ENCODE results near the gene DGKD.

DGKD gene

DNA sequence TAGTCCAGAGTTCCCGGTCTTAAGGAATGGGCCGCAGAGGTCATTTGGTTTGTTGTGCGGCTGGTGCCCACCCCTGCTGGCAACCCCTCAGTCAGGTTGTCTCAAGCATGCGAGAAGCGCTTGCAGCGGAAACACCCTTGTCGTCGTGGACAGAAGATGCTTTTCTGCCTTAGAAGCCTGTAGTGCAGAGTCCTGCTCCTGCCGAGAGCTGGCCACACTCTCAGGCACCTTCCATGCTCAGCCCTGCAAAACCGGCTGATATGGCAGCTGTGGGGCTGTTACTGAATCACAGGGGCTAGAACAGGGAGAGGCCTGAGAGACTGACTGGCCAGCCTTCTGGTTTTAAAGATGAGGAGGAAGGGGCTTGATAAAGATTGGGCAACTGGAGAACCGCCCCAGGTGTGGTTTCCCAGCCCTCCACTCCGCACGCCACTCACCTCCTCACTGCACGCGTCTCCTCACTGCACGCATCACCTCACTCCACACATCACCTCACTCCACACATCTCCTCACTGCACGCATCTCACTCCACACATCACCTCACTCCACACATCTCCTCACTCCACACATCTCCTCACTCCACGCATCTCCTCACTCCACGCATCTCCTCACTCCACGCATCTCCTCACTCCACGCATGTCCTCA is 108.7 kb downstream of the DGKD start:
- no peak for DNase-seq

- no peak for DNase-seq
These were observed 109.3 kb downstream of the DGKD start for GRCh38 chr2:233463586-233463985.

DNA sequence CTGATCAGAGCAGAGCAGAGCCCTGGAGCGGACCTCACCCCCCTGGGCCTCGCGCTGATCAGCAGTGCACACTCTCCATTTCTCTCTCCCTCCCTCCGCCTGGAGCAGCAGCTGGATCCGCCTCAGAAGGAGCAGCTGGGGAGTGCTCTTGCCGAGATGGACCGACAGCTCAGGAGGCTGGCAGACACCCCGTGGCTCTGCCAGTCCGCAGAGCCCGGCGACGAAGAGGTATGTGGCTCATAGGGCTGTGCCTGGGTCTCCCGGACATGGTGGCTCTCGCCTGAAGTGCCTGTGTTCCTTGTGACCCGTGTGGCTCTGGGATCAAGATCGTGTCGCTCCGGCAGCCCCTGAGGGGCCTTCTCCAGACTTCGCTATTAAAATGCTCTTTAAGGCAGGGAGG is 109.8 kb downstream of the DGKD start:
- no peak for DNase-seq

DNA sequence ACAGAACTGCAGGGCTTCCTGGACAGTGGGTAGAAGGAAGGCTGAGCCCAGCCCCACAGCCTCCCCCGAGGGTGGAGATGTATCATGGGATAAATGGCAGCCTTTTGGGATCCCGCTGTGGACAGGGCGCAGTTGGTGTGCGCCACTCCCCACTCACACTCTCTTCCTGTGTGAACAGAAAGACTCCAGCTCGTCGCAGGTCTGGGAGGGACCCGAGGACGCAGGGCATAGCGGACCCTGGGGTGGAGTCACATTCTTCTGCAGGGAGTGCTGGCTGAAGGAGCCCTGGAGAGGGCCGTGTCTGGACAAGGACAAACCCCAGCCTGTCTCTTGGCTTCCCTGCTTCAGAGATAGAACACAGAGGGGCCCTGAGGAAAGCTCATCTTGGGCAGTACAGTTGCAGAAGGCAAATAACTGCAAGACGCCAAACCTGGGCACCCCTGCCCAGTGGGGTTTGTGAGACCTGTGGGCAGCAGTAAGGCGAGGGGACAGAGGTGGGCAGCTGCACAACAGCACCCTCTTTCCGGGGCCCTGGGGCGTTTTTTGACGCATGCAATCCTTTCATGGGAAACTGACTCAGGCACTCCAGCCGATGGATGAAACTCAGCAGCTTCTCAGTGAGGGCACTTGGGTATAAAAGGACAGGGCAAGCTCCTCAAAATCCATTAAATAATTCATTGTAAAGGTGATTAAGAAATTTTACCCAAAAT is 110.4 kb downstream of the DGKD start:
- no peak for DNase-seq

DNA sequence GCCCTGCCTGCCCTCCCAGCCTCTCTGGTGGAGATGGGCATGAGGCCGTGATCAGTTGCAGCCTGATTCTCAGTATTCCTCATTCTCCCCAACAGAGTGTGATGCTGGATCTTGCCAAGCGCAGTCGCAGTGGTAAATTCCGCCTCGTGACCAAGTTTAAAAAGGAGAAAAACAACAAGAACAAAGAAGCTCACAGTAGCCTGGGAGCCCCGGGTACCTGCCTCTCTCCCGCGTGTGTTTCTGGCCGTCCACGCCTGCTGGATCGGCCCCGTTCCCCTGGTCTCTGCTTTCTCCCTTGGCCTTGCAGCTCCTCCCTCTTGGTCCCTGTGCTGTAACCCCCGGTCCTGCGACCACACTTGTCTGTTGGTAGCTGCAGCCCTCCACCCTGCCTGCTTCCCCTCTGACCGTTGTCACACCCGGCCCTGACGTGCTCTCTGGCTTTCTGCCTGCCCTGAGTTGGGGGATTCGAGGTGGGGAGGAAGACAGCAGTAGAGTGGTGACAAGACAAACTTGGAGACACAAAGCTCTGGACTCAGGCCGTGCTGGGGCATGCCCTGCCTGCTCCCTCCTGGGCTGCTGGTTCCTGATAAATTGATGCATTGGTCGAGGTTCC is 112.8 kb downstream of the DGKD start:
- no peak for DNase-seq

DNA sequence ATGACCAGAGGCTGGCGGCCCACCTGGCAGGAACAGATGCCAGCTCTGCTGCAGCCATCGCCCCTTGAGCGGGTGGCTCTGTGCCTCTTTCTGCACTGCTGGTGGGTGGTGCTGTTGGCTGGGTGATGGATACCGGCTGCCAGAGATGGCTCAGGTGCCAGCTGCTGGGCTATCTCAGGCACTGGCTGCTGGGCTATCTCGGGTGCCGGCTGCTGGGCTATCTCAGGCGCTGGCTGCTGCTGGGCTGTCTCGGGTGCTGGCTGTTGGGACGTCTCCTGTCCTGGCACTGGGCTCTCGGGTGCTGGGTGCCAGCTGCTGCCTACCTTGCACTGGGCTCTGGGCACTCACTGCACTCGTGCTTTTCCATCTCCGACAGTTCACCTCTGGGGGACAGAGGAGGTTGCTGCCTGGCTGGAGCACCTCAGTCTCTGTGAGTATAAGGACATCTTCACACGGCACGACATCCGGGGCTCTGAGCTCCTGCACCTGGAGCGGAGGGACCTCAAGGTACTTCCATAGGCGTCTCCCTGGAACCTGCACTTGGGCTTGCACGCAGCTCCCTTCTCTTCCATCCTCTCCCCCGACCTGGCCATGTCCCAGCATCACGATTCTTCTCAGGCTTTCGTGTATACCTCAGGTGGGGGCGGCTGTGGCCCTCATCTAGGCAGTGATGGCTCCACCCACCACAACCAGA is 113.9 kb downstream of the DGKD start:
- DNase-seq: no peak

DNA sequence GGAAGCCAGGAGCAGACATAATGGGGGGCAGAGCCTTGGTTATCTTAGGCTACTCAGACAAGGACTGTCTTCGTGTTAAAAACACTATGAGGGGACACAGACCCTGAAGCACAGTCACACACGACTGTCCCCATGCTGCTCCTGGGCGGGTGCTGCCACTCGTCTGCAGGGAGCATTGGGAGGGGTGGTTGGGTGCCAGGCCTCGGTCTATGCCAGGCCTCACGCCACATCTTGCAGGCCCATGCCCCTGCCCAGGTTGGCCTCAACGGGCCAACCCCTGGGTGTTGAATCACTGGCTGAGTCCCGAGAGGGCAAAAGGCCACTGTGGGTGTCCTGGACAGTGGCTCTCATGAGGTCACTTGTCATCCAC is 114.4 kb downstream of the DGKD start:
- DNase-seq: no peak

DNA sequence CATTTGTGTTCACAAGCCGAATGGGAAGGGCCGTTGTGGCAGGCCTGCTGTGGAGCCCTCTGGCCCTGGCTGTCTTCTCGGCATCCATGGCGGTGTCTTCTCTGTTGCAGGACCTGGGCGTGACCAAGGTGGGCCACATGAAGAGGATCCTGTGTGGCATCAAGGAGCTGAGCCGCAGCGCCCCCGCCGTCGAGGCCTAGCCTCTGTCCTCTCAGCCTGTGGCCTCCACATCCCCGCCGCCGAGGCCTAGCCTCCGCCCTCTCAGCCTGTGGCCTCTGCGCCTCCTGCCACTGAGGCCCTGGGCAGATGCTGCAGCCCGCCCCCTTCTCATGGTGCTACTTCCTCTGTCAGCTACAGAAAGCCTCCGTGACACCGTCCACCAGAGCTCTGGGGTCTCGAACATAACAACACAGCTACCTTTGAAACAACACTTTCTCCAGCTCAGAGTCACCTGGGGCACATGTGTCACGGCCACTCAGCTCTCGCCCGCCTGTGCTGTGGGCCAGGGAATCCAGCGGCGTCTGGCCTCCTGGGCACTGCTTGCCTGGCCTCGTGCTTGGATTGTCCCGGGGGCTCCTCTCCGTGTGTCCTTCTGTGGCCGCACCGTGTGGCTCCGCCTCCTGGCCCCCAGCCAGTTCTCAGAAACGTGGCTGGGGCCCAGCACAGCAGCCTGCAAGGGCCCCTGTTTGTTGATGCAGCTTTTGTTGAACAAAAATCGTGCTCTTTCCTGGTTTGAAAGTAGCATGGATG is 115.1 kb downstream of the DGKD start:
- no peak for DNase-seq

DNA sequence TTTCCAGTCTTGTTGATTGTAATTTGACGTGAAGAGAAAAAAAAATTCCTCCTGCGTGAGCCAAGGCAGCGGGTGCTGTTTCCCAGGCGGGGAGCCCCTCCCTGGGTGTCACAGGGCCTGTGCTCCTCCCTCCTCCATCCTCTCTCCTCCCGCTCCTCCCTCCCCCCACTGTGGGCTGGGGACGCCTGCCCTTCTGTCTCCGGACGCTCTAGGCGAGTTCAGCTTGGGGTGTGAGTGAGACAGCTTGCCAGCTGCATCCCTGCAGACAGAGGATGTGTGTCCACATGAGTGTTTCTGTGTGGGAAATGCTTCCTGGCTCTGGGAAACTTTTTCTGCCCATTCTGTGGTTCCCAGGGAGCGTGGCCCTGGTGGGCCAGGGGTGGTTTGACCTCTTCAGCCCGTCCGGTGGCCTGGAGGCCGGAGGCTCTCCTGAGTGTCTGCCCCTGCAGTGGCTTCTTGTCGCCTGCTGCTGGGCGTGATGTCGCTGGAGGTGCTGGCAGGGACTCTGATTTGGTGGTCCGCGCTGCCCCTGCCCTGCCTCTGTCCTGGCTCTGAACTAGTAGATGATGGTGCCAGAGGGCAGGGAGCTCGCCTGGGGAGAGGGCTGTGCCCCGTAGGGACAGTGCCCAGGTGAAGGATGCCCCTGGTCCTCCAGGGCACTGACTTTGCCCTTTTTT is 115.9 kb downstream of the DGKD start:
- no peak for DNase-seq

DNA sequence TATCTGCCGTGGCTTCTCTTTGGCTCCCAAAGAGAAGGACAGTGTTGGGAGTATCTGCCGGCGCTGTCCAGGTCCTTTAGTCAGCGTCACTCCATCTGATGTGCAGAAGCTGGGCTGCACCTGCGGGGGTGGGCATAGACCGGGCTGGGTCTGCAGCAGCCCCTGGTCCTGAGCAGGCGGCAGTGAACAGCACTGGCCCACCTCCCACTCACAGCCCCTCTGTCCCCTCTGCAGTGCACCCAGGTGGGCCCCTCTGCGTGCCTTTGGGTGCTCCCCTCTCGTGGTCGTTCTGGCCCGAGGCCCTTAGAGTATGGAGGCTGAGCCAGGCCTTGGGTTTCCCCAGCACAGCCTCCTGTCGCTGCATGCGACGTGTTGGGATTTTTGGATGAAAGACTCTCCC is 116.5 kb downstream of the DGKD start:
- no peak for DNase-seq

DNA sequence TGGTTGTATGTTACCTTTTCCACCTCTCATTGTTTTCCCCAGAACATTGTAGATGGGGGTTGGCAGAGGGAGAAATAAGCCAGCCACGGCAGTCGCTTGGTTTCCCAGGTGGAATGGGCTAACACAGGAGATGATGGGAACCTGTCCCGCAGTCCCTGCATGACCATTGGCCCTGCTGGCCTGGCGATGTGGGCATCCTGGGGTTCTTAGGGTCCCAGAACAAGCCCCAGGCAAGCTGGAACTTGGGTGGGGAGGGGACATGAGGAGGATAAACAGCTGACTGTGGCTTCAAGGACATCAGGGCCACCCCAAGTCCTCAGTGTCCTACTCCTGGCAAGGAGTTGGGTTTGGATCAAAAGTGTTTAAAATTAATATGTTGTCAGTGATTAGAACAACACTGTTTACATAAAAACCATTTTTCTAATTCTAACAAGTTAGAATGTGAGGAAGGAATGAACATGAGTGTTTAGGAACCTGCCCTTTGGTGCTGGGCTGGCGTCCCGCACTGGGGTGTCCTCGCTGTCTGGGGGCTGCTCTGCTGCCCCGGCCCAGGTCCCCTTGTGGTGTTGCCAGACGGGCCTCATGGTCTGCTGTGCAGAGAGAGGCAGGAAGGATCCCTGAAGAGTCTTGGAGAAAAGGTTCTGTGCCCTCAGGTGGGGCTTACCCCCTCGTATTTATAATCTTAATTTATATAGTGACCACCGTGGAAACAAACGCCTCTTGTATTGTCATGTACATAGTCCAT is 117.2 kb downstream of the DGKD start:
- DNase-seq: no peak

DNA sequence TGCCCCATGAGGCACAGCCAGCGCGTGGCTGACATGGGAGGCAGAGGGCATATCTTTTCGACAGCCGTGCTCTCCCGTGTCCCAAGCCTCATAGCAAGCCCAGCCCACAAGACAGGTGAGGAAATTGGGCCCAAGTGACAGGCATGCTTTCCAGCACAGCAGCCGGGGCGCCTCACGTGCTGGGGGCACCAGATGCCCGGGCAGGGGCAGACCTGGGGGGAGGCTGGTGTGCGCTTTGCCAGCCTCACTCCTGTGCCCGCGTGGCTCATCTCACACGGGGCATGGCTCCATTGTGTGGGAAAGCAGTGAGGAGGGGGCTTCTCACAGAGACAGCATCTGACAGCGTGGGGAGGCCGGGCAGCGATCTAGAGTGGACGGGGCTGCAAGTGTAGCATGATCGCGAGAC is 119.1 kb downstream of the DGKD start:
- DNase-seq: no peak

- no peak for DNase-seq
These were observed 119.6 kb downstream of the DGKD start for GRCh38 chr2:233473878-233474277.

GRCh38 chr2:233474308-233475160 is 120.2 kb downstream of the DGKD start:
- DNase-seq: peak; percentile 26

- no peak for DNase-seq
These were observed 121.7 kb downstream of the DGKD start for GRCh38 chr2:233476063-233476410.

GRCh38 chr2:233476651-233477547 is 122.6 kb downstream of the DGKD start:
- DNase-seq: no peak

GRCh38 chr2:233477548-233478433 is 123.5 kb downstream of the DGKD start:
- no peak for DNase-seq

DNA sequence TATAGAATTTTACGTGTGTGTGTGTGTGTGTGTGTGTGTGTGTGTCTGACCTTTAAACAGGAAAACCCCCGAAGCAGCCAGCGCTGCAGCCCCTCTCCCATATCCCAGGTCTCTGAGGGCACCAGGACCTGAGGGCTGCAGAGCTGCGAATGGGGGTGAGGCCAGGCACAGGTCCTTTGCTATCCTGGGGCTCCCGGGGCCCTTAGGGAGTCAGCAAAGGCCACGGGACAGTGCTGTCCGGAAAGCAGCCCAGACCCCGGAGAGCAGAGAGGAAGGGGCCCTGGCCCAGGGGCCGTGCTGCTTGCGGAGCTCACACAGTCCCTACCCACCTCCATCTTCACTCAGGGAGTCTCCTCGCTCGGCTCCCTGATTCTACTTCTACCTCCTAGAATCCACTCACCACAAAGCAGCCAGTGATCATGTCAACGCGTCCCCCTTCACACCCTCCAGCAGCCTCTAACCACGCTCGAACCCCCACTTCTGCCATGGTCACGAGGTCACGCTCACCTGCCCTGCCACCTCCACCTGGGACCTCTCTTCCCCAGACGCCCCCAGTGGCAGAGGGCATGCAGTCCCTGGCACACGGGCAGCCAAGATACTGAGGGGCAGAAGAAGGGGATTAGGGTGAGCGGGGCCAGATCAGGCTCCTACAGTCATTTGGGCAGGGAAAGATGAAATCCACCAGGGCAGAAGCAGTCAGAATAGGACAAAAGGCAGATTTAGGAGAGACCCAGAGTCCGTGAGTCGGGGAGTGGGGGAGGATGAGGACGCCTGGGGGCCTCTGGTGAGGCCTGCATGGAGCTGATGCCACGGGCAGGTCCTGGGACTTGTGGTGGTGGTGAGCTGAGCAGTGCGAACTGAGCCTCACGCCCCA is 125.6 kb downstream of the DGKD start:
- no peak for DNase-seq
